Stimulated activated CD4-positive, alpha-beta T cell treated with anti-CD3 and anti-CD28 coated beads, TNF-alpha, amount 100 ng/mL, for 24 hours (primary cell): ENCODE measurements around the gene NLGN4X.
"Not testable (repeated sequence)": the region's sequence is repeated elsewhere in the genome, so short reads cannot be mapped to it uniquely, and the experiment has no call there.

ENCODE experiments used
- DNase-seq, 3 experiments: peaks; one replicate each; pipeline ENCODE4 v3.0.0-alpha.2; 2020; ENCODE audit warnings: low read depth in 3 of 3

The NLGN4X gene

GRCh38 chrX:6005856-6006255 lies 222.8 kb downstream of the NLGN4X start:
- no peak for DNase-seq

DNA sequence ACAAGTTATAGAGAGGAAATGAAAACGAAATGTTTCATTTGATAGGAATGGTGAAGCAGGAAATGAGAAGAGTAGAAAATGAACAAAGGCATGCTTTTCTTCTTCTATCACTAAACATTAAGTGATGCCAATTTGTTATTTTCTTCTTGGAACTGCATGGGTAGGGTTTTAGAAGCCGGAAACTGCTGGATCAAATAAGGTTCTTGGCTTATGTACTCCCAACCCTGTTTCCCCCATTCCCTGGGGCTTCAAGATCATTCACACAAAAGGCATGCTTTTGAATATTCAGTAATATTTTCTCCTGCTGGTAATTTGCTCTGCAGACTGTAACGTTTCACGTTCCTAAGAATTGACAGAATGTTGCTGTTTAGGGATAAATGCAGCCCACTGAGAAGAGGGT lies 224.1 kb downstream of the NLGN4X start:
- DNase-seq: no peak

DNA sequence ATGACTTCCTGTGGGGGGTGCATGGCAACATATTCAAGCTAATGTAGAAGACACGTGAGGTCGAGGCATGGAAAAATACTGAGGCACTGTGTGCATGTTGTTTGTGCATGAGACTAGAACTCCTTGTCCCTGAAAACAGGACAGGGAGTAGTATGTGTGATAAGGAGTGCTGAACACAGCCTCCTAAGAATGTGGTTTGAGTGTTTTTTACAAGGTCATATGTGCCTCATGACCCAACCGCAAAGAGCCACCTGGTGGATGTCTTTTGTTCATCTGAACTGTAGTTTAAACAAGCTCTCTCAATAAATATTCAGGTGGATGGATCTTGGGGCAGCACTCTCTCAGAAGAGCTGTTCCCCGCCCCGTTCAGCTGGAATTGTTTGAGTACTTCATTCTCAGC lies 226.6 kb downstream of the NLGN4X start:
- DNase-seq: no peak

DNA sequence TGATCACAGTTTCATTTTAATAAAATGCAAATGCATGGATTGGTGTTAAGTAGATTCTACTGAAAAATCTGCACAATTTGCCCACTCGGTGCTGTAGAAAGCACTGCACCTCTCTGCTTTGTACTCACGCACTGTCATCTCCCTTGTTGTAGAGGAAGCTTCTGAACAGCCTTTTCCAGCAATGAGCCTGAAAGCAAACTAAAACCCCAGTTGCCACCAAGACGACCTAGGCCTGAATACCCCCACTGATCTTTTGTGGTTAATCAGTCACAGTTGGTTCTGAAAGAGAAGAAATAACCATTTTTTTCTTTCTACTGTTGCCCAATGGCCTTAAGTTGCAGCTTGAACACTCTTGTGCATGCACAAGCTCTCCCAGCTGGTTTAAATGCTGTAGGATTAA lies 229.8 kb downstream of the NLGN4X start:
- no peak for DNase-seq

GRCh38 chrX:5998456-5998855 lies 230.2 kb downstream of the NLGN4X start:
- no peak for DNase-seq

- no peak for DNase-seq
Observed at GRCh38 chrX:5991393-5991792, 237.3 kb downstream of the NLGN4X start.

DNA sequence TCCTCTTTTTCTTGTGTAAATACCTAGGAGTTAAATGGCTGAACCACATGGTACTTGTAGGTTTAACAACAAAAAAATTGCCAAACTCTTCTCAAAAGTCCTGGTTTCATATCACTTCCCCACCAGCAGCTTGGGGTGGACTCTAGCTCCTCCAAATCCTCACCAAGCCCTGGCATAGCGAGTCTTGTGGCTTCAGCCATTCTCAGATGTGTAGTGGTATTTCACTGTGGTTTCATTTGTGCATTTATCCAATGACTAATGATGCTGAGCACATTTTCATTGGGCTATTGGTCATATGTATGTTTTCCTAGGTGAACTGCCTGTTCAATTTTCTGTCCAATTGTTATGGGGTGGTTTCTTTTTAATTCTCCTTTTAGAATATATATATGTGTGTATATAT lies 249.3 kb downstream of the NLGN4X start:
- no peak for DNase-seq

GRCh38 chrX:5976332-5976731 lies 252.3 kb downstream of the NLGN4X start:
- DNase-seq: no peak

GRCh38 chrX:5971300-5971699 lies 257.4 kb downstream of the NLGN4X start:
- no peak for DNase-seq

DNA sequence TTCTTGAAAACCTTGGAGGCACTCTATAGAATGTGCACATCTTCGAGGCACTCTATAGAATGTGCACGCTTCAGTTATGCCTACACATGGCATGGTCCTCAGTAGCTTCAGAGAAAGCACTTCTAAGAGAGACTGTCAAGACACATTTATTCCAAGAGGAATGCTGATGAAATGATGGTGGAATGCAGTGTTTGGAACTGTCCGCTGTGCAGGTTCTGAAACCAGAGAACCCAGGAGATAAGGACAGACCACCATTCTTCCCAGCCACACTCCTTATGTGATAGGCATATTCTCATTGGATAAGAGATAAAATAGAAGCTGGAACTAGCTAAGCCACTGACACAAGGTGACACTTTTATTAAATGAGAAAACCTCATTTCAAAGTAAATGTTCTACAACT lies 263.3 kb downstream of the NLGN4X start:
- no peak for DNase-seq

DNA sequence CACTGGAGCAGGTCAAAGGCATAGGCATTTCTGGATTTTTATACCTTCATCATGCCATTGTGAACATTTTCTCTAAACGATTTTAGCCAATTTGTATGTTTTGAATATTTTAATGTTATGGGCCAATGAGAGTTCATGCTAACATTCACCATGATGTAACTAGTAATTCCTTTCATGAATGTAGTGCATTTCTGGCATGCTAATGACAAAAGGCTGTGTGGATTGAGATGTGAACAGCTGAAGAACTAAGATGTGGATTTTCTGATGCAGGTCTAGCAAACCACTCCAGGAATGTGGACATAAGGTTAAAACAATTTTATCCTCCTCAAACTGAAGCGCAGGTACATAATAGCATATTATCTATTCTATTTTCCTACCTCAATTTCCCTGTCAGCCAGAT lies 269.4 kb downstream of the NLGN4X start:
- DNase-seq: no peak

- no peak for DNase-seq
Observed at GRCh38 chrX:5958523-5958922, 270.1 kb downstream of the NLGN4X start.

- no peak for DNase-seq
Observed at GRCh38 chrX:5957506-5957905, 271.2 kb downstream of the NLGN4X start.

DNA sequence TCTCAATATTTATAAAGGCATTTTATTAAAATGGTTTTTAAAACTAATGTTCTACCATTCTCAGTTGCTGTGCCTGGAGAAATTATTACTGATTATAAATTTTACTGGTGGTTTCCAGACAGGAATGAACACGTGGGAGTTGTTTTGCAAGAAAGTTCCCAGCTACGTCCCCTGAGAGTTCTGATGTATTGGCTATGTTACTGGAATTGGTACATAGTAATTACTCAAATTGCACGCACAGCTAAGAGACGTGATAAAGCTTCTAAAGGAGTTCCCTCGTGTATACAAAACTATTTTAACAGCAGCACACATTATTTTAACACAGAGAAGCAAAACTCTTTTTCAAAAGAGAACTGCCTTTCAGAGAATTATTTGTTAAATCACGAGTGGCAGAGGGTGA lies 292.2 kb downstream of the NLGN4X start:
- DNase-seq: no peak

DNA sequence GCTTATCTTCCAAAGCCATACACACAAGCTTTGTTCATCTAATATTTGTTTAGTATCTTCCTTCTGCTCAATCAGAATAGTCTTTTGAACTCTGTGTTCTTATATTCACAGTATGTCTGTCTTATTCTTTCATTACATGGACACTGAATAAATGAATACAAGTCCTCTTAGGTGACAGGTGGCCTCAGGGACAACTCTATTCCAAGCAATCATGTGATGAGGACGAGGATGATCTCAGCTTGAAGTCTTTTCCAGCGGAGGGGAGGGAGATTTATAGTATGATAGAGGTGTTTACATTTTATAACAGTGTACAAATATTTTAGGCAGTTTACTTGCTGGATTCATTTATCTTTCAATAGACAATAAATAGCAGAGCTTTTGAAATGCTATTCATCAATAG lies 300.4 kb downstream of the NLGN4X start:
- no peak for DNase-seq

DNA sequence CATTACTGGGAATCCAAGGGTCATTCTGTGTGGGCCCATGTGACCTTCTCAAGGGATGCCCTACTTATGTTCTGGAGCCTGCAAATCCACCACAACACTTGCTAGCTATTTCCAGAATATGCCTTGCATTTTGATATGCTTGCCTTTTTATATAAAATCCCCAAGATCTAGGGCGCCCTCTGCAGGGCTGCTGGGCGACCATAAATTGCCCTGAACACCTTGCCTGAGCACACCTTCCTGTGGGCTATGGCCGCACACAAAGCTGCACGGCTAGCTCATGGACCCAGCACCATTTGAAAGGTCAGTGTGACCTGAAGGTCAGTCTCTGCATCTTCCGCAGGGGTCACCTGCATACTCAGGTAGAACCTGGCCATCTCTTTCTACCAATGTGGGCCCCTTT lies 311.7 kb downstream of the NLGN4X start:
- no peak for DNase-seq

GRCh38 chrX:5915783-5916182 lies 312.9 kb downstream of the NLGN4X start:
- DNase-seq: no peak

- no peak for DNase-seq
Observed at GRCh38 chrX:5907207-5907606, 321.5 kb downstream of the NLGN4X start.

GRCh38 chrX:5903586-5904190 lies 325.0 kb downstream of the NLGN4X start:
- not testable (repeated sequence) for DNase-seq

GRCh38 chrX:5898463-5898862 lies 330.2 kb downstream of the NLGN4X start:
- no peak for DNase-seq

GRCh38 chrX:5891378-5891777 lies 337.3 kb downstream of the NLGN4X start:
- DNase-seq: no peak

GRCh38 chrX:5876984-5877596 lies 351.6 kb downstream of the NLGN4X start:
- no peak for DNase-seq

- no peak for DNase-seq
Observed at GRCh38 chrX:5870238-5870637, 358.4 kb downstream of the NLGN4X start.

DNA sequence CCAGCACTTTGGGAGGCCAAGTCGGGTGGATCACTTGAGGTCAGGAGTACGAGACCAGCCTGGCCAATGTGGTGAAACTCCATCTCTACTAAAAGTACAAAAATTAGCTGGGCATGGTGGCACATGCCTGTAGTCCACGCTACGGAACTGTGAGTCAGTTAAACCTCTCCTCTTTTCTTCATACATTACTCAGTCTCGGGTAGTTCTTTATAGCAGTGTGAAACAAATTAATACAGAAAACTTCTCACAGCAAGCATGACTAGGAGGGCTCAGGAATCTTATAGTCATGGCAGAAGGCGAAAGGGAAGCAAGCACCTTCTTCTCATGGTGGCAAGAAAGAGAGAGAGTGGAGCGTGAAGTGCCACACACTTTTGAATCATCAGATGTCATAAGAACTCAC lies 358.9 kb downstream of the NLGN4X start:
- DNase-seq: no peak
